Retinal pigment epithelial cell (primary cell): Measurements from ENCODE around the gene ARHGEF37.

Experiments
- DNase-seq: peaks from one replicate; pipeline ENCODE4 v3.0.0-alpha.2; 2010; ENCODE audit warnings: low read depth
- H3K4me3 ChIP-seq: 2 replicates; pipeline ENCODE4 v1.5.1; 2011; ENCODE audit warnings: mild to moderate bottlenecking, low read length, control low read depth, moderate library complexity
- CTCF ChIP-seq: conservative IDR thresholded peaks from 2 replicates; pipeline ENCODE4 v1.5.1; 2011; ENCODE audit warnings: low read depth, low read length, control low read depth, inconsistent platforms

The ARHGEF37 gene

GRCh38 chr5:149640350-149640999 is 59.2 kb downstream of the ARHGEF37 start:
- H3K4me3 ChIP-seq, result no peak overlapping the region
- no peak for DNase-seq
- TF ChIP-seq CTCF, result no peak

GRCh38 chr5:149641000-149641576 is 59.8 kb downstream of the ARHGEF37 start:
- H3K4me3 ChIP-seq, result no peak overlapping the region
- no peak for TF ChIP-seq CTCF
- no peak for DNase-seq

GRCh38 chr5:149641600-149641999 is 60.3 kb downstream of the ARHGEF37 start:
- H3K4me3 ChIP-seq, result no peak overlapping the region
- no peak for DNase-seq
- no peak for TF ChIP-seq CTCF

DNA sequence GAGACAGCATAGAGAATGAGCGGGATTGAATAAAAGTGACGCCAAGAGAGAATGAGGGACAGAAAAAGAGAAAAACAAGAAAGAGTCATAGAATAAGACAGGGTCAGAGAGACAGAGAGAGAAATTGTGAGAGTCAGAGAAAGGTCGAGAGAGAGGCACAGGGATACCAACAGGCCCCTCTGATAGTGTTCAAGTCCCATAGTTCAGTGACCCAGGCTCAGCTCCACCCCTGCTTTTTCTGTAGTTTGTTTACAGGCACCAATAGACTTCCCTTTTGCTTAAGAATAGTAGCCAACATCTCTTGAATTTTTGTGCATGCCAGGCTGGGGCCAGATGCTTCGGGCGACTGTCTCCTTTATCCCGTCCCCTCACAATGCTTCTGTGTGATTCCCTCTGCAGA is 62.5 kb downstream of the ARHGEF37 start:
- DNase-seq, result no peak
- H3K4me3 ChIP-seq, result no peak overlapping the region
- no peak for TF ChIP-seq CTCF

- TF ChIP-seq CTCF, result no peak
- DNase-seq, result no peak
- H3K4me3 ChIP-seq, result no peak overlapping the region
Observed at GRCh38 chr5:149644629-149645028, 63.3 kb downstream of the ARHGEF37 start.

DNA sequence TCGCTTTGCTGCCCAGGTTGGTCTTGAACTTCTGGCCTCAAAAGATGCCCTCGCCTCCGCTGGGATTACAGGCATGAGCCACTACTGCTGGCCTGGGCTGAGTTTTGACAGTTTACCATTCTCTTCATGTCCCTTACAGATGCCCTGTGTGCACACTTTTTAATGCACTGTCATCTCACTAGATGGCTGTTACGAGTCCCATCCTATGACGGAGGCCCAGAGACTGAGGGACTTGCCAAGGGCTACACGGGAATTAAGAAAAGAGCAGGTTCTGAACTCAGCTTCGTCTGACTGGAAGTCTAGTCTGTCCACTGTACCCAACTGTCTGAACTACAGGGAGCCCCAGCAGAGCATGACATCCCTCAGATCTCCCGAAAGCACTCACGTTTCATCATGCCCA is 63.9 kb downstream of the ARHGEF37 start:
- no peak overlapping the region for H3K4me3 ChIP-seq
- DNase-seq, result no peak
- TF ChIP-seq CTCF, result no peak

DNA sequence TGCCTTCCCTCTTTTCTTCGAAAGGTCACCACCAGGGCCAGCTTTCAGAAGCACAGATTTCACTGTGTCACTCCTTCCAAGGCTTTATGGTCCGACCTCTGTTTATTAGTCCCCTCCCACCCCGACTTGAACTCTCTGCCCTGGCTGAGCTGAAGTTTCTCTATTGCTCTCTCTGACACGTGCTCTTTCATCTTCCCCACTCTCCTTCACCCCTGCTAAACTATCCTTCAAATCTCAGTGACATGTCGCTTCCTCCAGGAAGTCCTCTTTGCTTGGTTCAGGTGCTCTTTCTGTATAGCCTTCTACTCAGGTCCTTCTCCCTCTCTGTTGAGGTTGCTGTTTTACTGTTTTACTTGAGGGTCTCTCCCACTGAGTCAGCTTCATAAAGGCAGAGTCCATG is 64.4 kb downstream of the ARHGEF37 start:
- TF ChIP-seq CTCF, result no peak
- H3K4me3 ChIP-seq, result no peak overlapping the region
- no peak for DNase-seq
